ENCODE results near the gene UNC79.

UNC79 gene

DNA sequence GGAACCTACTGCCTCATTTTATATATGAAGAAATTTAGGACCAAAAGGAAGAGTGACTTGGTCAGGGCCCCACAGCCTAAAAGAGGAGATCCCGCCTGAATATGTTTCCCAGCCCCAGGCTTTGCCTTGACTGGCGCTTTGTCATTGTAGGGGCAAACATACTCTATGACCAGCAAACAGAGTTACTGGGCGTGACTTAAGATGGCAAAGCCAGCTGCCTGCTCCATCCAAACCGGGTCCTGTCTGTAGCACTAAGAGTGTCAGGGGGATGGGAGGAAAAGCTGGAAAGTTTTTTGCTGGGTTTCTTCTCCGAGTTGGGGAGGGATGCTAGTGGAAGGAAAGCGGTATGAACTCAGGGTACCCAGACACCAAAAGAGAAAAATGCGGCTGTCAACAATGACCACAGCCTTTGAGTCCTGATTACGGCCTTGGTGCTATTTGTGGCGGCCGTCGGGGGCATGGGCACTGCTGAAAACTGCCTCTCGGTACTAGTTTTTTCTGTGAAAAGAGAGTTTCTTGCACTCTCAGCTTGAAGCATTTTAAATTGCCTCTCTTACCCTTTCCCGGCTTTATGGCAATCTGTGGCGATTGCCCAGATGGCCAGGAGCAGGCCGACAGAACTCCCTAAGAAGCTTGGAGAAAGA lies 274.9 kb downstream of the UNC79 start:
- in situ Hi-C loops (cut with MboI; ENCODE audit: low sequenced_read_pairs): no loop called here

DNA sequence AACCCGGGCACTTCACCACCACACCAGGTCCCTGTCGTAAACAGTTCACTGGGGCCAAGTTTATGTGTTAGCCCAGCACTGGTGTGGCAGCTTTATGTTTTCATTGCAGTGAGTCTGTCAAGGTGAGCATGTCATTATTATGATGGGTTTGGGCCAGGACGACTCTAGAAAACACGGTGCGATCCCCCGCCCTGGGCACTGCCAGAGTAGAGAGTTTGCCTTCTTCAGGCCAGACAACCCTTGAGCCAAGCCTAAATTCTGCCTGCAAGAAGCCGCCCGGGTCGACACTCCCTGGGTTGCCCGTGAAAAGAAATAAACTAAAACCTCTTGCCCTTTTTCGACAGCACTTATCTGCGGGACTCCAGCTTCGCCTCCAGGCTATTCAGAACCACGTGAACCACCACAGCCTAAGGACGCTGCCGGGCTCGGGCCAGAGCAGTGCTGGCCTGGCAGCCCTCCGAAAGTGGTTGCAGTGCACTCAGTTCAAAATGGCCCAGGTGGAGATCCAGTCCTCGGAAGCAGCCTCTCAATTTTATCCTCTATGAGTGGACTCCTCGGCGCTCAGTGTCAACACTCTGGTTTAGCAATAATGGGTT lies 275.7 kb downstream of the UNC79 start:
- in situ Hi-C loops (cut with MboI; ENCODE audit: low sequenced_read_pairs): no loop called here

DNA sequence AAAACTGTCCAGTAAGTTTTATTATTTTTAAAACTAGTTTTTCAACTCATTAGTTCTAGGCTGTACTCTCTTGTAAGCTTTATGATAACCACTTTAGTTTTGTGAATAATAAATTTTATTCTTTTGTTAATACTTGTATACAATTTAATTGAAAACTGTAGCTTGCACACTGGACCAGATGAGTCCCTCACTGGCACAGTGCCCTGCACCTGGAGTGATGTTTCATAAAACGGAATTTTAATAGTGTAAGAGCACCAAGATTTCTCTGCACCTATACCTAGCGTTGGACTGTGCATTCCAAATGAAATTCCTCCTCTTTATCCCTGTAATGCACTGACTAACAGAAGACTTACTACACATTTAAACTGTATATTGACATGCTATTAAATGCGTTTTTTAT lies 276.7 kb downstream of the UNC79 start:
- in situ Hi-C loops (cut with MboI; ENCODE audit: low sequenced_read_pairs): no loop called here

DNA sequence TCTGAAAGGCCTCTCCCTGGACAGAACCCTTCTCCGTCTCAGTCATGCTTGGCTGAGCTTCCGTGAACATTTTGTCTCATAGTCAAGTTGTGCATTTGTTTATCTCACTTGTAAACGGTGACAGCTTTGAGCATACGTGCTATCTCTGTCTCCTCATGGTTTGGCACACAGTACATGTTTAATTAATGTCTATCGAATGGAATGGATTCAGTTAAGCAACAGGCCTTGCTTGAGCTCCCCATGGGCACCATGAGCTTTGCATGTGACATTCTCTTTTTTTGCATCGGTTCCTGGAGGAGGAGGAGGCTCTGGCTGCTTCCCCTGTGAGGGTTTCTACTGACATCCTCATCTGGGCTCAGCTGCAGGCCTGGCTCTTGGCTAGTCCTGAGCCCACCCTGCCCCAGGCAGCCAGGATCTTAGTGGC lies 277.6 kb downstream of the UNC79 start:
- in situ Hi-C loops (cut with MboI; ENCODE audit: low sequenced_read_pairs): no loop called here

DNA sequence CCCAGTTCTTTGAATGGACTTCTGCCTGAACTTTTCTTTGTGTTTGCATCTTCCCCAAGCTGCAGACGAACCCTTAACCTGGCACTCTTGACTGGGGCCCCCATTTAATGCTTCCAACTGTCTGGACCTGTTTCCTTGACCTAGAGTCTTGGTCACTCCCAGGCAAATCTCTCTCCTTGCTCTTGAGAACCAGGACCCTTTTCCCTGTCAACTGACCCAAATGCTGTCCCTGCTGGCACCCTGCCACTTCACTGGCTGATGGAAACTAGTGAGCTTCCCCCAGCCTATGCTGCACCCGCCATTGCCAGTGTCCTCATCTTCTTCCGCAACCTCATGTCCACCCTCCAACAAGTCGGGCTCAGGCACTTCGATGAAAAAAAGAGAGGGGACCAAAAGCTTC lies 278.1 kb downstream of the UNC79 start:
- in situ Hi-C loops (cut with MboI; ENCODE audit: low sequenced_read_pairs): no loop called here

DNA sequence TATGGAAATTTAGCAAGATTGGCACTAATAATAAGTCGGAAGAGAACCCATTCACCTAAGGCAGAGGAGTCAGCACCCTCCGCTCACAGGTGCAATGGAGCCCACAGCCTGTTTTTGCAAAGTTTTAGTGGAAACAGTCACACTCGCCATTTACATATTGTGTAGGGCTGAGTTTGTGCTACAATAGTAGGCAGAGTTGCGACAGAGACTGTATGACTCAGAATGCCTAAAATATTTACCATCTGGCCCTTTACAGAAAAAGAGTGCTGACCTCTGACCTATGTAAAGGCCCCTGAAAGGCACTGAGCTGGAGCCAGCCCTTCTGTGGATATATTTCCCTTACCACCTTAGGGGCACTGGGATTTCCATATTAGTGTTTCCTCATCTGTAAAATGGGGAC lies 278.5 kb downstream of the UNC79 start:
- in situ Hi-C loops (cut with MboI; ENCODE audit: low sequenced_read_pairs): no loop called here

DNA sequence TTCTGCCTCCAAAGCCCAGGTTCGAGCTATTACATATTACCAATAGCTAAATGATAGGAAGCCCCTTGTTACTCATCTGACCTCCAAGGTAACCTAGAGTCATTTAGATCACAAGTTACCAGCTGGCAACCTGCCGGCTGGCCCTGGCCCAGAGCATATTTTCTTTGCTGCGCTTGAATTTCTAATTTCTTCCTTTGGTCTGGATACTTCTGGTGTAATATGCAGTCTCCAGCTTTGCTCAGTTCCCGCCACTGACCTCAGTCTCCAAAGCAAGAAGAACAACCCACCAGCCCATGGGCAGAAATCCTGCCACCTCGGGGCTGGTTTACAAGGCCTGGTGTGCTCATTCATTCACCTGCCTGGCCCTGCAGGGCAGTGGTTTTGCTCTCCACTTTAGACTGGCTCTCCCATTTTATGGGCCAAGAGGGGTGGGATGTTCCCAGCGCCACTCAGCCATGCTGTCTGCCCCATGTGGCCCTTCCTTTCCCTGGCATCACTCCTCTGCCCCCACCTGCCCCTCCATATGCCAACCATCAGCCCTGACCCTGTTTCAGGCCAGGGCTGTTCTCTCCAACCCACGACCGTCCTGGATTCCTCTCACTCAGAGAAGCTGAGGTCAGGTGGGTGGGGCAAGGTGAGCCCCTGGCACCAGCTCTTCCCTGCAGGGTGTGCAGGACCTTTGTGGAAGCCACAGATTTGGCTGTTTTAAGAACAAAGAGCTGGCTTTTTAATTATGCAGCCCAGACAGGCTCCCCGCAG lies 281.5 kb downstream of the UNC79 start:
- in situ Hi-C loops (cut with MboI; ENCODE audit: low sequenced_read_pairs): no loop called here

DNA sequence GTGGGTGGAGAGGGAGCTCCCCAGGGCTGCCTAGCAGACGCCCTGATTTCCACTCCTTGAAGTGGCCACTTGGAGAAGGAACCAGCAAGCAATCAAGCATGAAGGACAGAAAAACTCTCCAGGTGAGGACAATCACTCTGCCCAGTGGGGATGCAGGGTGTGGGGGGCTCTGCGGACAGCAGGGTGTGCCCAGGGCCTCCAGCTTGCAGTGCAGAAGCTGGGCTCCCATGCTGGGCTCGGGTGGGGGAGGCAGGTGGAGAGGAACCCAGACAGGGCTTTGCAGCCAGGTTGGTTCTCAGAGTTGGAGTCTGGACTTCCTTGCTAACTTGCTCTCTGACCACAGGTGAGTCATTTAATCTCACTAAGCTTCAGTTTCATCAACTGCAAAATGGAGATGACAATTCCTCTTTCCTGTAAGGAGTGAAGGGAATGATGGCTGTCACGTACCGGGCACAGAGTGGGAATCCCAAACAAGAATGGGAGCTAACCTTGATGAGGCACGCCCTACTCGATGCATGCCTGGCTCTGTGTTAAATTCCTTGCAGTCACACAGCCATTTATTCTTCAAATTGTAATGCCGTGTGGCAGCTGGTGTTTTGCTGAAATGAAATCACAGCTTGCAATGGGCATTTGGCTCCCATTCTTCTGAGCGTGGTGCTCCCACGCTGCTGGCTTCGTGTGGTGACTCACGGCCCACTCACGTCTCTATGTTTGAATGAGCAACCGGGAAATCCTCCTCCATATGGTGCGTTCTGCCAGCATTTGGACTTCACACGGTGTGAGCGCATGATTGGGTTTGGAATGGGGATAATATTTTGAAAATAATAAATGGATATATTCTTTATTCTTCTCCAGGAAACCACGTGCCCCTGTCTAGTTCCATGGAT lies 282.3 kb downstream of the UNC79 start:
- in situ Hi-C loops (cut with MboI; ENCODE audit: low sequenced_read_pairs): no loop called here

DNA sequence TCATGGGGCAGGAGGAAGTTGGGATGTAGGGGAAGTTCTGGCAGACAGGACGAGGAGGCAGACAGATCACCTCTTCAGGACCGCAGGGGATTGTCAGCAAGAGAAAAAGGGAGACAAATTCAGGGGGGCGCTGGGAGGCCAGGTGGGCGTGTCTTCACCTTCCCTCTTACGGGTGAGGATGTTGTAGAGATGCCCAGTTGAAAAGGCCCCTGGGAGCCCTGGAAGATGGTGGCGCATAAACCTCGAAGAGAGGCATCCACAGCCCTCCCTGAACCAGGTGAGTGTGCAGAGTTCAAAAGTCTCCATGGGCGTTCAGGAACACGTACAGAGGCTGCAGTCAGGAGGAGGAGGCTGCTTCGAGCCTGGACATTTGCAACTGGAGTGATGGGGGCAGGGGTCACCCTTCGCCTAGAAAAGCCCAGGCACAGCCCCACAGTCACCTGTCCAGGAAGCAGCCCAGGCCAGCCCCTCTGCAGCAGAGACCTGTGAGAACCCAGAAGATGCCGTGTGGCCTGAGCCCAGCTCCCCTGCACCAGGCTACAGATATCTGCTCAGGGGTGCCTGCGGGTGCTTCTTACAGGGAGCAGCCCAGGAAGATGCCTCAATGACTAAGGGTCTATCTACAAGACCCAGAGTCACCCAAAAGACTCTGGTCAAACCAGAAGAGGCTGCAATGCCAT lies 283.1 kb downstream of the UNC79 start:
- in situ Hi-C loops (cut with MboI; ENCODE audit: low sequenced_read_pairs): no loop called here

DNA sequence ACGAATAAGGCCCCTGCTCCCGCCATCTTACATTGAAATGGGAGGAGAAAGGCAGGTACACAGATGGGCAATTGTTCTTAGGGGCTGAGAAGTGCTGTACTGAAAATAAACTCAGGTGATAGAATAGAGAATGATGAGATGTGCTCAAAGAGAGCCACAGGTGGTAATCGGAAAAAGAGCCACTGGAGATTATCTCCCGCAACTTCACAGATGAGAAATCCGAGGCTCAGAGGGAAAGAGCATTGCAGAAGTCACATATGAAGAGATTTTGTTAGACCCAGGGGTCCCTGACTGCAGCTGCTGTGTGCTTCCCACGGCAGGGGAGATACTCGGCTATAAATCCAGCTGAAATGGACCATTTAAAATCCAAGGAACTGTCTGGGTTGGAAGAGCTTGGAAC lies 283.9 kb downstream of the UNC79 start:
- in situ Hi-C loops (cut with MboI; ENCODE audit: low sequenced_read_pairs): no loop called here

DNA sequence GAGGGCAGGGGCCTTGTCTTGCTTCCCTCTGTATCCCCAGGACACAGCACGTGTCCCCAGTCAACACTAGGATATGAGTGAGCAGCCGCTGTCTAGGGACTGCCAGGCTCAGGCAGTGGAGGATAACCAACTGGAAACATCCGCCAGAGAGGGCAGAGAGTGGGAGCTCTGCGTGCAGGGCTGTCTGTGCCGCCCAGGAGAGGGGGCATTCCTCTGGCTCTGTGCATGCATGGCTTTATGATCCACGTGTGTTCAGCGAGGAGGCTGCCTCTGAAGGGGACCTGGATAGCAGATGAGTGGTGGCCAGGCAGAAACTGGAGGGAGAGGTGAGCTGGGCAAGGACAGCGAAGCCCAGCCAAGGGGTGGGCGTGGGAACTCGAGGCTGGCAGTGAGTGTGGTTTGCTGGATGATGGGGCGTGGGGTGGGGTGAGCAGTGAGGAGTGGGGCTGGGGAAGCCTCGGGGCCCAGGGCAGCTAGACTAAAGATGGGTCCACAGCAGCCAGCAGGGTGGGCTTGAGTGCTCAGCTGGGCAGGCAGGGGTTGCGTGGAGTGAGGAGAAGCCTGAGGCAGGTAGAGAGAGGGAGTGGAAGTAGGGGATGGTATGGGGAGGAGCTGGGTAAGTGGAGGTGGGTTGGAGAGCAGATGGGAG lies 284.7 kb downstream of the UNC79 start:
- in situ Hi-C loops (cut with MboI; ENCODE audit: low sequenced_read_pairs): no loop called here

DNA sequence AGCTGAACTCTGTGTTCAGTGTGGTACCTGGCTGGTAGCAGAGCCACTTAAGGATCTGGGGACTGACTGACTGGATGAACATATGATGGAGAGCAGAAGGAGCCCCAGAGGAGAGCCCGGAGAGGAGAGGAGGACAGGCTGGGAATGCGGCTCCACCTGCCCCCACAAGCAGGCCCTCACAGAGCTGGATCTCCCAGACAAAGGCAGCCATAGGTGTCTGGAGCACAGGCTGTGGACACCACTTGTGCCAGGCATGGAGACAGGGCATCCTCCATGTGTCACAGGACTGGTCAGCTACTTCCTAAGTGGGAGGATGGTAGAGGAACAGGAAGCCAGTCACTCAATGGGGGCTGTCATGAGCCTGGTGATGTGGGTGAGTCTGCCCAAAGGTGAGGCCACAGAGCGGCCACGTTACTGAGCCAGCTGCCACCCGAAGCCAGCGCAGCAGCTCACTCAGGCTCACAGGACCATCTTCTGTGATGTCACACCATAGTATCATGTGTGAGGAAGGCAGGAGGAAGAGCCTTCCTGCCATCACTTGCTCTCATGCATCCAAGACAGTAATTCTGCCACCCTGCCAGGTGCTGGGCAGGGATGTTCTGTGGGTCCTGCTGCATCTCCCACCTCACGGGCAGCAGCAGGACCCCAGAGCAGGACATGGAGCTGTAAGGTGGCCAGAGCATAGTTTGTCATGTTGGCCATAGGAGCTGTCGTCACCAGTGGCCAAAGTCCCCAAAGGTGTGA lies 285.4 kb downstream of the UNC79 start:
- in situ Hi-C loops (cut with MboI; ENCODE audit: low sequenced_read_pairs): no loop called here

DNA sequence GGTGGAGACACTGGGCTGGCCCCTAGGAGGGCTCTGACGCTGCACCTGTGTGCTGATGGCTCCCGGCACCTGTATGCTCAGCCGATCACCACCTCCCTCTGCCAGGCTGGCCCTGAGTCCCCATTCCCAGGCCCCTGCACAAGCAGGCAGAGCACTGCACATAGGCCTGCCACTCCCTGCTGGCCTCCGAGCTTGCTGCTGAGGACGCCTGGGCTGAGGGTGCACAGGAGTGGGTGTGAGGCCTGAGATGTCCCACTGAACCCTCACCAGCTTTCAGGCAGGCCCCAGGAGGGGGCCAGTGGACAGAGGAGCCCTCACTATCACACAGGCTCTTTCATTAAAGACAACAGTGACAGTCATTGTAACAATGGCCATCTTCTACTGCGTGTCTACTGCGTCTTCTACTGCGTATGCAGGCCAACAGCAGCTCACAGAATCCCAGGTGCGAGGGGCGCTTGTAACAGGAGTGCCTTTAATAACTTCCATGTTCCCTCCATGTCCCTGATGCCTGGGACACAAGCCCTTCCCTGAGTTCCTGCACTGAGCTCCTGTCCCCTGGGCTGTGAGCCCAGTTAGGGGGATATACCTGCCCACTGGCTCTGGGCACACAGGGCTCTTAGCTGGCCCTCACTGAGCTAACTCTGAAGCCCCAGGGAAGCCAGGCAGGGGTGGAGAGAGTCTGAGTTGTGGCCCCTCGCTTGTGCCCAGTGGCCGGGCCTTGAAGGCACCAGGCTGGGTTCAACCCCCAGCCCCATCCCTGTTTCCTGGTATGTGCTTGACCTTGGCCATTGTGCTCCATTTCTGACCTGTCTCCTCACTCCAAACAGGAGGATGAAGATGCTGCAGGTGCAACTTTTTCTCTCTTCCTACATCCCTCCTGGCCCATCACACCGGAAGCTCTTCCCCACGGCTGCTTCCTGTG lies 286.3 kb downstream of the UNC79 start:
- in situ Hi-C loops (cut with MboI; ENCODE audit: low sequenced_read_pairs): no loop called here

DNA sequence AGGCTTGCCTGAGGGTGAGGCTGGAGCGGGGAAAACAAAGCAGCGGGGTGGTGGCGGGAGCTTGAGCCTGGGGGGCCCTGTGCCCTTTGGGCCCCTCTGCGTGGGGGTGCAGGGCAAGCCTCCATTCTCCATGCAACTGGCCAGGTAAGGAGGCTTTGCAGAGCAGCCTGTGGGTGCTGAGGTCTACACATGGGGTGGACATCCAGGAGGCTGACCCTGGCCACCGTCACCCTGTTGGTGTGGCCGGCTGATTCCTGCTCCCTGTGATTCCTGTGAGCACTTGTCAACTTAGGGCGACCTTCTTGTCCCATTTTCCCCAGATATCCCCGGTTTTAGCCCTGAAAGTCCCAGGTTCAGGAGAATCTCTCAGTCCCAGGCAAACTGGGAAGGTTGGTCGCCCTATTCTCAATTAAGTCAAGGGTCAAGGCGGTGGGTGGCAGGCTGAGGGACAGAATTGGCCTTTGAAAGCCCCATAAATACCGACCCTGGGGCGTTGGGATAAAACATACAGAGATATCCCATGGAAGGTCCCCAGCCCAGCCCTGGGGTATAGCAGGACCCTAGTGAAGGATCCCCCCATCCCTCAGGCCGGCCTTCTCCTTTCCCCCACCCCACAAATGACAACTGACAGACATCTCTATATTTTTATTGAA lies 287.1 kb downstream of the UNC79 start:
- in situ Hi-C loops (cut with MboI; ENCODE audit: low sequenced_read_pairs): no loop called here

DNA sequence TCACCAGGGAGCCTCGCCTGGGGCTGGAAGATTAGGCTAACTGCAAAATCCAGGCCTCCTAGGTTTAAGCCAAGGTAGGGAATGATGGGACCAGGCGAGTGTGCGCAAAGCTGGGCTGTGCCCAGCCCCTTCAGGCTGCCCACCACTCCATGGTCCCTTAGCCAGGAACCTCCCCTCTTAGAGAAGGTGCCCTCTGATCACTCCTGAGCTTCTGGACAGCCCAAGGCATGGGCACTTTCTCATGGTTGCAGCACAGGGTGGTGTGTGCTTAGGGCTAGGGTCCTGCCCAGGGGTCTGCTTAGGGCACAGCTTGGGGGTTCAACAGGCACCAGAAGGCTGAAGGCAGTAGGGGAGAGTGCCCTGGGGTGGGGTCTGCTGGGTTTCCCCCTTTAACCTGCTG lies 288.5 kb downstream of the UNC79 start:
- in situ Hi-C loops (cut with MboI; ENCODE audit: low sequenced_read_pairs): no loop called here

DNA sequence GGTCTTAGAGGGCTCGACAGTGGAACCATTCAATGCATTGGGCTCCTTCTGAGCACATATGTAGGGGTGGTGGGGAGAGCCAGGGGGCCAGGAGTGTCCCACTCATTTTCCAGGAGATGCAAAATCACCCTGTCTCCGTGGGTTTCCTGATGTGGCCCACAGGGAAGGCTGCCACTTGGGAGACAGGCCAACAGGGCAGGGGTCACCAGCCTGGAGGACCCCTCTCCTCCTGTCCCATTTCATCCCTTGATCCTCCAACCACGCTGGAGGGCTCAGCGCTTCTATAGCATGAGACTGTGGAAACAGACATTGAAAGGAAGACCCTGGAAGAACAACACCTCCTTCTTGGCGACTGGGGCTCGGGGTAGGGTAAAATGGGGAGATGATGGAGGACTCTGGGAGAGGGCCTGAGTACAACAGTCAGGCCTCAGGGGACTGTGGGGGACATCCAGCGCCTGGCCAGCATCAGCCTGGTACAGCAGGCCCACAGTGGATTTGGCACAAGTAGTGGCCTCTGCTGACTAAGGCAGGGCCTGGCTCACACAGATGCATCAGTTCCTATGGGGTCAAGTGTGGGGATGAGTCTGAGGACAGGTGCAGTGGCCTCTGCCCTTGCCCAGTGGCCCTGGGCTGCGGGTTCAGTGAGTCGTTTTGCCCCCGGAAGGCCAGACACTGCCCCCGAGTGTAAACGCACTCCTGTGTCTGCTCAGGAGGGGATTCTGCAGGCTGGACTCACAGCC lies 289.5 kb downstream of the UNC79 start:
- in situ Hi-C loops (cut with MboI; ENCODE audit: low sequenced_read_pairs): no loop called here

DNA sequence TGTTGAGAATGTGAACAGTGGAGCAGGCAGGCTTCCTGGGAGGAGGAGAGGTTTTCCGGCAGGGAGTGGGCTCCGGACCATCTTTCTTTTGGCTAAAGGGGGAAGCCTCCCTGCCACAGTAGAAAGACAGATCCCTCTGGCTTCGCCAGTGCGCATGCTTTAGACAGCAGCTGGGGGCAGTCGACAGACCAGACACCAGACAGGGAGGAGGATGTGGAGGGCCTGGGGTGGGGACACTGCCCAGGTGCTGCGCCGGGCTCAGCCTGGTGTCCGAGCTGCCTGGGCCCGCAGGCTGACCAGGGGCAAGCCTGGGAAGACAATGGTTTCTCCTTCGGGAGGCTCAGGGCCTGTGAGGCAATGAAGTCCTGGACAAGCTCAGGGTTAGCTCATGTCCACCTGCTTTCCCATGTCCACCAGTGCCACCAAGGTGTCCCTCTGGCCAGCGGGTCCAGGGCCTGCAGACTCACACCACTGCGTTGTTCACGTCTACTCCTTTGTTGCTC lies 290.3 kb downstream of the UNC79 start:
- in situ Hi-C loops (cut with MboI; ENCODE audit: low sequenced_read_pairs): no loop called here

Measured in HL-60/S4 treated with retinoic acid at 250 ng/mL for 4 days and 3 days (cell line).